Duodenal mucosa (tissue), 2 donors: Measurements from ENCODE around the gene MAGEA2B.
"Not testable (repeated sequence)": the region's sequence is repeated elsewhere in the genome, so short reads cannot be mapped to it uniquely, and the experiment has no call there.

Experiments used
- H3K27ac ChIP-seq: one replicate; pipeline ENCODE4 v1.7.0; 2013; ENCODE audit warnings: low read depth, low read length
- H3K27me3 ChIP-seq, 2 donors: one replicate each; pipeline ENCODE4 v1.7.0; 2013; ENCODE audit warnings: low read length in 2 of 2, control low read depth in 1 of 2; ENCODE audit not compliant: insufficient read depth in 2 of 2, control insufficient read depth in 1 of 2
- H3K36me3 ChIP-seq, 2 donors: one replicate each; pipeline ENCODE4 v1.7.0; 2013; ENCODE audit warnings: low read length in 2 of 2, control low read depth in 1 of 2; ENCODE audit not compliant: insufficient read depth in 2 of 2, control insufficient read depth in 1 of 2
- H3K4me1 ChIP-seq, 2 donors: one replicate each; pipeline ENCODE4 v1.7.0; 2013; ENCODE audit warnings: low read length in 2 of 2, control low read depth in 1 of 2; ENCODE audit not compliant: insufficient read depth in 2 of 2, control insufficient read depth in 1 of 2
- H3K4me3 ChIP-seq, 2 donors: one replicate each; pipeline ENCODE4 v1.7.0; 2013; ENCODE audit warnings: low read length in 2 of 2, low read depth in 1 of 2
- H3K9ac ChIP-seq, 2 donors: one replicate each; pipeline ENCODE4 v1.7.0; 2013; ENCODE audit warnings: low read length in 2 of 2, low read depth in 1 of 2
- H3K9me3 ChIP-seq, 2 donors: one replicate each; pipeline ENCODE4 v1.7.0; 2013; ENCODE audit warnings: low read length in 2 of 2, control low read depth in 1 of 2; ENCODE audit not compliant: control insufficient read depth in 1 of 2

Gene MAGEA2B

GRCh38 chrX:152713815-152714787 lies at the start of gene MAGEA2B:
Gene MAGEA2B (plus strand): TSS chrX:152714628. CDS start chrX:152717107, 2,479 bp downstream.
- not testable (repeated sequence) for H3K4me3 ChIP-seq, H3K9me3 ChIP-seq, H3K9ac ChIP-seq, H3K27ac ChIP-seq, H3K27me3 ChIP-seq, H3K4me1 ChIP-seq, H3K36me3 ChIP-seq

GRCh38 chrX:152674135-152674534 lies 40.3 kb upstream of the MAGEA2B start:
- no peak overlapping the region for H3K9ac ChIP-seq

GRCh38 chrX:152674652-152675051 lies 39.8 kb upstream of the MAGEA2B start:
- not testable (repeated sequence) for H3K36me3 ChIP-seq, H3K27ac ChIP-seq, H3K27me3 ChIP-seq, H3K4me3 ChIP-seq, H3K9ac ChIP-seq, H3K9me3 ChIP-seq, H3K4me1 ChIP-seq

More at GRCh38 chrX:152674135-152674534, 40.3 kb upstream of the MAGEA2B start:
- Histone ChIP-seq H3K27ac (no peak overlapping the region), H3K36me3 (no peaks in the 10 kb centered on the region), H3K27me3 (no peaks in the 10 kb centered on the region), H3K4me3 (no peak overlapping the region), H3K9me3 (no peaks in the 10 kb centered on the region), H3K4me1 (no peaks in the 10 kb centered on the region)

GRCh38 chrX:152681012-152681411 lies 33.4 kb upstream of the MAGEA2B start:
- not testable (repeated sequence) for H3K36me3 ChIP-seq, H3K27me3 ChIP-seq, H3K9me3 ChIP-seq, H3K4me1 ChIP-seq, H3K27ac ChIP-seq, H3K9ac ChIP-seq, H3K4me3 ChIP-seq

GRCh38 chrX:152697952-152698931 lies 16.2 kb upstream of the MAGEA2B start, which contains the start of gene MAGEA3:
Gene MAGEA3 (plus strand): TSS chrX:152698794. CDS start chrX:152700833, 2,039 bp downstream.
- H3K36me3 ChIP-seq, H3K9me3 ChIP-seq, H3K9ac ChIP-seq, H3K27me3 ChIP-seq, H3K4me1 ChIP-seq, H3K27ac ChIP-seq, H3K4me3 ChIP-seq: not testable (repeated sequence)

GRCh38 chrX:152700390-152700789 lies 14.0 kb upstream of the MAGEA2B start:
- H3K36me3 ChIP-seq, H3K27ac ChIP-seq, H3K9me3 ChIP-seq, H3K4me1 ChIP-seq, H3K9ac ChIP-seq, H3K4me3 ChIP-seq, H3K27me3 ChIP-seq: not testable (repeated sequence)

GRCh38 chrX:152706500-152706899 lies 7.9 kb upstream of the MAGEA2B start:
- H3K36me3 ChIP-seq, H3K4me1 ChIP-seq, H3K27ac ChIP-seq, H3K27me3 ChIP-seq, H3K4me3 ChIP-seq, H3K9ac ChIP-seq, H3K9me3 ChIP-seq: not testable (repeated sequence)

GRCh38 chrX:152709173-152709572 lies 5.3 kb upstream of the MAGEA2B start, which contains the start of gene CSAG2:
Gene CSAG2 (minus strand): TSS chrX:152709273. CDS start chrX:152709112, 161 bp downstream.
- not testable (repeated sequence) for H3K9ac ChIP-seq, H3K4me3 ChIP-seq, H3K27me3 ChIP-seq, H3K4me1 ChIP-seq, H3K36me3 ChIP-seq, H3K27ac ChIP-seq, H3K9me3 ChIP-seq

- not testable (repeated sequence) for H3K9ac ChIP-seq, H3K4me1 ChIP-seq, H3K36me3 ChIP-seq, H3K9me3 ChIP-seq, H3K27me3 ChIP-seq, H3K4me3 ChIP-seq, H3K27ac ChIP-seq
Measured at GRCh38 chrX:152713195-152713594, 1.2 kb upstream of the MAGEA2B start.

- H3K27me3 ChIP-seq, result no peaks in the 10 kb centered on the region
- H3K27ac ChIP-seq, result no peak overlapping the region
- H3K9ac ChIP-seq, result no peak overlapping the region
- H3K9me3 ChIP-seq, result no peaks in the 10 kb centered on the region
- H3K36me3 ChIP-seq, result no peaks in the 10 kb centered on the region
- no peak overlapping the region for H3K4me3 ChIP-seq
- no peaks in the 10 kb centered on the region for H3K4me1 ChIP-seq
Measured at GRCh38 chrX:152725409-152725808, 11.0 kb downstream of the MAGEA2B start.
